NB4 (cell line): ENCODE measurements around the gene CASZ1.

Source experiments
- CTCF ChIP-seq: IDR thresholded peaks from one replicate; pipeline ENCODE4 v1.5.1; 2012; ENCODE audit warnings: low read depth, low read length
- POLR2A ChIP-seq: IDR thresholded peaks from 2 replicates; pipeline ENCODE4 v1.6.1; 2011; ENCODE audit warnings: mild to moderate bottlenecking; ENCODE audit not compliant: insufficient read length; ENCODE audit errors: extremely low read depth

GRCh38 chr1:10705953-10706352, 90.5 kb downstream of the CASZ1 start:
- no peak for TF ChIP-seq POLR2A
- TF ChIP-seq CTCF = no peak
